Activated CD8-positive, alpha-beta memory T cell treated with anti-CD3 and anti-CD28 coated beads, Interleukin-2, amount 50 U/mL, for 48 hours (primary cell): ENCODE measurements around the gene CX3CR1.

ENCODE experiments used
- DNase-seq: peaks from one replicate; pipeline ENCODE4 v3.0.0-alpha.2; 2020

CX3CR1 gene

DNA sequence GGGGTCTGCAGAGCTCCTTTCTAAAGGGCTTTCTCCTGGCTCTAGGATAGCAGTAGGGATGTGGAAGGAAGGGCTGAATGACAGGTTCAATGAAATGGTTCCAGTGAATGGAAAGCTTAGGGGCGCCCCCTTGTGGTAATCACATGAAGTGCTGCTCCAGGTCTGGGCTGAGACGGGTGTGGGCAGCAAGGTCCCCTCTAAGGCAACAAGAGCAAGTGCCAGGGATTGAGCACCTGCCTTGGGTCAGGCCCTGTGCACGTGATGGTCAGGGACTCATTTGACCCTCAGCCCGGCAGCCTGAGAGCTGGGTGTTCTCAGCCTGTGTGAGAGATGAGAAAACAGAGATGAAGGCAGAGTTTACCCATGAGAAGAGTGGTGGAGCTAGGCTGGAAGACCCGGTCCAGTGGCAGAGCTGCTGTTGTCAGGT is 12.1 kb upstream of the CX3CR1 start:
- DNase-seq: peak; percentile 92

DNA sequence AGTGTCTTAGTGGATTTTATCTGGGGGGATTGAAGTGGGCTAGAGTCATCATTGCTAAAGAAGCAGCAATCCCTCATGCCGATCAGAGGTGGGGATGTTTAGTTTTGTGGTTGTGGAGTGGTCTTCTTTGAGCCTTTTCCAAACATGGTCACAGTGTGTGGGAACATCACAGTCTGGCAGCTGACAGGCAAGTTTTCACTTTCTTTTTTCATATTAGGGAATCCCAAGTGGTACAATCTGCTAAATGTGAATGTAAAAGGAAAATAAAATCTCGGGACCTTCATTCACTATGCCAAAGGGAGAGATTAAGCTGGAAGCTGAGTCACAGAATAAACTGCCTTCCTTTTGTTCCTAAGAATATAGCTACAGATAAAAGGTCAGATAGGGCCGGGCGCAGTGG is 10.4 kb upstream of the CX3CR1 start:
- no peak for DNase-seq

DNA sequence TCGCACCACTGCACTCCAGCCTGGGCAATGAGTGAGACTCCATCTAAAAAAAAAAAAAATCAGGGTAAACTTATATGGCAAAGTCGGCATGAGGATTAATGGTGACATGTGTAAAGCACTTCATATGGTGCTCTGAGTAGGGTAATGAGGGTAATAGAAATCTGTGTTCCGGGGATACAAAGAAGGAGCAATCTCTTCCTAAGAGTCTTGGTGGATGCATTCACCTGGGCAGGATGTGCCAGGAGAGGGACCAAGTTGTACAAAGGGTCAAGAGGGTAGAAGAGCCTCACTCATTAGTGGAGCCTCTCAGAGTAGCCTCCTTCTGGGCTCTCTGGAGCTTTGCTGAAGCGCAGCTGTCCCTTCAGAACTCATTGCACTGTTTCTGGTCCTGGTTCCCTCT is 9.3 kb upstream of the CX3CR1 start:
- DNase-seq: no peak

DNA sequence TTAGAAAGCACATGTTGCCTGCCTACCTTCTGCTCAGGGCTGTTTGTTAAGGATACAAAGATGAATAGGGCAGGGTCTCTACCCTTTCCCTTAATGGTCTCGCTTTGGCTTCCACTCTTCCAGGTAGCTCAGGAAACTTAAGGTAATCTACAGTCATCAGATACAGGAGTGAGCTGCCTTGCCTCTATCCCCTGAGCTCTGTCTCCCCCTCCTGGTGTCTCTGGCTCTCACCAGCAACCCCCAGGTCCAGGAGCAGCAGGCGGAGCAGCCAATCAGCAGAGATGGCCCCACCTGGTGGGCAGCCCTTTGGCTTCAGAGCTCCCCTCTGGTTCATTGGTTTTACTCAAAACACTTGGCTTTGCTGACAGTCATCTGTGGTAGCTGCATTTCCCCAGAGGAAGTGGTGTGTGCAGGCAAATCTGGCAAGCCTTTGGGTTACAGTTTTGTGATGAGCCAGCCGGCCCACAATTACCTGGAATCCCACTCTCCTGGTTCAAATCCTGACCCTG is 8.5 kb upstream of the CX3CR1 start:
- peak; percentile 86 for DNase-seq

DNA sequence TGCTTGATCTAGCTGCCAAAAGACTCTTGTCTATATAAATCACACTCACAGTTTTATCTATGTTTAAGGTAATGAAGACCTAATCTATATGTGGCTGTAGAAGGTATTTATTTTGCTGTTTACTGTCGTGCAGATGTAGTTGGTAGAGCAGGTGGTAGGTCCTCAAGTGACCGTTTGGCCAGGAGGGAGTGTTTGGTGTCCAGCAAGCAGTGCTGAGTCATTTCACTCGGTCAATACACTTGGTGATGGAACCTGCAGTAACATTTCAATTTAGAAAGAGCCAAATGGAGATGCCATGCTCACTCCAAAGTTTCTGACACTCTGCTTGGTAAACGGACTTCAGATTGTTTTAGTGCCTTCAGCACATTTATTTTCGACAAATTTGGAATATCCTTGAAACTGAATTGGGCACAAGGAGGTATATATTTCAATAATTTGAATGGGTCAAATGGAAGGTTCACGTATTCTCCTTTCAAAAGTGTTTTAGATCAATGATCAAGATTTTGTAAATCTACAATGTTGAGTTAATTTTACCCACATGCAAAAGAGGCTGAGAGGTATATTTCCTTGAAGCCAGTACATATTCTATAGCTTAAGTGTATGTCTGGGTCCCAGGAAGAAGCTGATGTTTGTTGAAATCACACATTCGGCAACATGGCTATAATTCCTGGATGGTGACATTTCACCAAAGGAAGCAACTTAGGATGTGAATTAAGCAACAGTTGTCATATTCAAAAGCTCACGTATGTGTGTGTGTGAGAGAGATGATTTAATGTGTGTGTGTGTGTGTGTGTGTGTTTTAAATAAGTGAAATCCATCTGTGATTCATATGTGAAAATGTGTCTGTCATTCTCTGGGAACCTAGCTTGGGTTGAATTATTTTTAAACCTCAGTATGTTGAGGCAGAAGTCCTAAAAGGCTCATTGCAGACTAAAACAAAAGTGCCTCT is 7.7 kb upstream of the CX3CR1 start:
- DNase-seq: no peak

DNA sequence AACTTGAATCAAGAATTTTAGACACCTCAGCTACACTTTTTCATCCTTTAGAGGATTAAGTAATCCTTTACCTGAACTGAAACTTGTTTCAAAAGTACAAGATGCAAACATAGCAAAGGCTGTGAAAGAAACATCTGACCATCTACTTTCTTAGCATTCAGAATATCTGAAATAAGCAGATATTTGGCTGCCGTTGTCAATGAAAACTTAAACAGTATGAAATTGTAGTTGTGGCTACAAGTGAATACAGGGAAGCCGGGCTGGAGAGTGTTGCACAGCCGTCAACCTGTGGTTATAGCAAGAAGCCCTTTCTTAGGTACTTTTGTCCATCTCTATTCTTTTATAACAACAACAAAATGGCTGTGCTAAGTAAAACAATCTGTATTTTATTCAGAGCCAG is 6.9 kb upstream of the CX3CR1 start:
- no peak for DNase-seq

DNA sequence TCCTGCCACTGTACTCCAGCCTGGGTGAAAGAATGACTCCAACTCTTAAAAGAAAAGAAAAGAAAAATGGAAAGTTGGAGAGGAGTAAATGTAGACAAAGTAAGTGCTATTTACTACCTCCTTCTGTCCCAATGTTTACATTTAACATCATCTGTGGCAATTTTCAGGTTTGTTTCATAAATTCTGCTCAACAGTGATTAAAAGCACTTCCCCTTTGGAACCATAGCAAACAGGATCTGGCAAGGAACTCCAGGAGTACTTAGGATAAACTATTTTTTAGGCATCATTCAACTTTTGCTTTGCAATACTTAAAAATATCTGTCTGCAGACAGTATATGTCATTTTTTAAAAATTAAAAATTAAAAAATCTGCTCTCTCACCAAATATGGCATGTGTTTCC is 5.5 kb upstream of the CX3CR1 start:
- DNase-seq: no peak

DNA sequence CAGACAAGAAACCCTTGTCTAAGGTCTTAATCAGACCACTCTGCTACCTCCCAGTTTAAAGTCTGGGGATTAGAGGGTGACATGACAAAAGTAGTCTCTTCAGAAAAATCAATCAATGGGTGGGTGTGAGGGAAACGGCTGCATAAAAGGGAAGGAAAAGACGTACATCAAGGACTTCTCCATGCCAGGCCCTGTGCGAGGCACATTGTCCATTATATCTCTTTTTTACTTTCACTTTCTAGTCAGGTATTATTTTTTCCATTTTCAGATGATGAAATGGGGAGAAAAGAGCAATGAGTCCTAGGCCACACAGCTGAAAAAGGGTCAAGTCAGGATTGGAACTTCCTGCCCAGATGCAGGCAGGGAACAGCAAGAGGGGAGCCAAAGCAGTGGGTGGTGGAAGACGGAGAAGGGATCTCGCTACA is 4.6 kb upstream of the CX3CR1 start:
- no peak for DNase-seq

DNA sequence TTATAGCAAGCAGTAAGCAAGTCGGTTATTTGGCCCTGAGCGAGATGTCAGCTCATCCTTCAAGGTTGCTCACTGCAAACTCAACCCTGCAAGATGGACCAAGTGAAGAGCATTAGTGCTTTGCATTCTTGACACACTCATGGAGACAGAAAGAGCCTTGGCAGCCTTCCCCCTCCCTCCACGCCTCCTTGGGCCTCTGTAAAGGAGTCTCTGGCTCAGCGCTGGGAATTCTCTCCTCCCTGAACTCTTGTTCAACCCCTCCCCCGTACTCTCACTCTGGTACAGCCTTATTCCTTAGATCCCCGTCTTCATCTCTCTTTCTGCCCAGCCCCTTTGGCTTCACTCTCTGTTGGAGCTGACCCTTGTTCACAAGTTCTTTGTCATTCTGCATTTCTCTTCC is 2.2 kb upstream of the CX3CR1 start:
- DNase-seq: no peak

DNA sequence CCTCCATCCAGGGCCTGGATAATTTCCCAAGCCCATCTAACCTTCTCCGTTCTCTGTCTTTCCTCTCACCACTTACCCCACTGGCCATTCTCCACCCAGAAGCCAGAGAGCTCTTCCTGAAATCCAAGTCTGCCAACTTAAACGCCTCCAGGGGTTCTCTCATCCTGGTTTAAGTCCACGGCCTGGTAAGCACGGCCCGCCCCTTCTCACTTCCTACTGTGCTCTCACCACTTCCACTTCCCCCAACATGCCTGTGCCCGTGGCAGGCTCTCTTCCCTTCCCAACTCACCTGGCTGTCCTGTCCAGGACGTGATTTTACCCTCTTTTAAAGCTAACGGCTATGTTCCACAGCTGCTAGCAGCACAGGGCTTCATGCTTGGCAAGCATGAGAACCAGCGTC is 1.7 kb upstream of the CX3CR1 start:
- DNase-seq: no peak

DNA sequence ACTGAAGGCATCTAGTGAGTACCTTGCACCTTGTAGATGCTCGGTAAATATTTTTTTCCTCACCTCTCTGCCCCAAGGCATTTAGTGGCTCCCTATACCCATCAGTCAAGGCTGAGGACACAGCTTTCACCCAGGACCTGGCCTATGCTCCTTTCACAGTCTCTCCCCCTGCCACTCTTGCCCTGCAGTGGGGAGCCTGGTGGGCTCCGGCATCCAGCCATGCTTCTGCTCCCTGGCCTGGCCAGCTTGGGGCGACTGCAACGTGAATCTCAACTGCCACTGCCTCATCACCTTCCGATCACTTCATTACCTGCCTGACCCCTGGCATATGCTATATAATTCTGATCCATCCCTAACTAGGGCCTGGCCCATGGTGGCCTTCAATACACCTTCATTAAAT is 735 bp upstream of the CX3CR1 start:
- no peak for DNase-seq

DNA sequence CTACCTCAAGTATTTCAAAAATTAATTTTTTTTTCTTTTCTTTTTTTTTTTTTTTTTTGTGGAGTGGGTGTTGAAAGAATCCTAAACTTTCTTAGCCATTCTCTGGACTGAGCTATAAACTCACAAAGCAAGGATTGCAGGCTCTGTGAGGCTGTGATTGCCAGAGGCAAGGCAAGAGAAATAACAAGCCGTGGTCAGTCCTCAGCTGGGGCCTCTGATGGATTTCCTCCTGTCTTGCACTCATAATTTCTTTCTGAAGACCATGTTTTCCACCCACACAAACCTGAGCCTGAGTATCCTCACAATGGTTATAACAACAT is 1.3 kb downstream of the CX3CR1 start:
- DNase-seq: no peak

DNA sequence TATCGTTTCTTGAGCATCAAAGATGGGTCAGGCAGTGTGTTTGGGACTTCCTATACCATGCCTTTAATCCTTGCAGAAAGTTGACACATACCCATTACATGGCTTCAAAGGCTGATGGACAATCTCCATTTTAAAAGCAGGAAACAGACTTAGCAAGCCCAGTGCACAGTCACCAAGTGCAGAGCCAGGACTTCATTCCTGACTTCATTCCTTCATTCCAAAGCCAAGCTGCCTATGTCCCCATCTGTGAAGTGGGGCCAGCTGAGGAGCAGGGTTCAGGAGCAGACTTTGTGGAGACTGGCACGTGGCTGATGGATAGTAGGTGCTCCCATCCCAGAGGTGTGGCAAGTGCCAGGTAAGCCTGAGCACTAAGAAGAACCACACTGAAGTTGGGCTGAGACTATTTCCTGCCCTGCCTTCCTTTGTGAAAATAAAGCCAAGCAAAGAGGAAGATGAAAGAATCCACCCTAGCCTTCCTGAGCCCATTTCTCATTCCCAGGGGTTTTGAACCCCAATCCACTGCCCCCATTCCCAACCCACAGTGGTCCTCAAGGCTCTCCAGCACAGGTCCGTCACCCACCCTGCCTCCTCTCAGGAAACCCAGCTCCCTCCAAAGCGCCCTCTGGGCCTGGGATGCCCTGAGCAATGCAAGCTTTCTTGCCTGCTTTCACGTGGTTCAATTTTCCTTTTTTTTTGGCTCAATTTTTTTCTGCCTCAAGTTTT is 1.8 kb downstream of the CX3CR1 start:
- no peak for DNase-seq

DNA sequence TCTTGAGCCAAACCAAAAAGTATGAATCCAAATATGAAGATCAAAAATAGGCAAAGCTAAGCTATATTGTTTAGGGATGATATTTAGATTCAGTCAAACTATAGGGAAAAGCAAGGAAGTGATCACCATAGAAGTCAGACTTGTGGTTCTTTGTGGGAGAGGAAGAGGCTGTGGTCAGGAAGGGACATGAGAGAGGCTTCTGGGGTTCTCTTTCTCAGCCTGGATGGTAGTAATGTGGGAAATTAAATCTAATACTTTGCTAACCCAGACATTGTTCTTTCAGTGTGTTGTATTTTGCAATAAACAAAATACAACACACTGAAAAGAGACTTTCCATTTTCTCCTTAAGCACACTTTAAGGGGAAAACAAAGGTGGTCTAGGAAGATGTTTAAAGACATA is 3.1 kb downstream of the CX3CR1 start:
- no peak for DNase-seq

DNA sequence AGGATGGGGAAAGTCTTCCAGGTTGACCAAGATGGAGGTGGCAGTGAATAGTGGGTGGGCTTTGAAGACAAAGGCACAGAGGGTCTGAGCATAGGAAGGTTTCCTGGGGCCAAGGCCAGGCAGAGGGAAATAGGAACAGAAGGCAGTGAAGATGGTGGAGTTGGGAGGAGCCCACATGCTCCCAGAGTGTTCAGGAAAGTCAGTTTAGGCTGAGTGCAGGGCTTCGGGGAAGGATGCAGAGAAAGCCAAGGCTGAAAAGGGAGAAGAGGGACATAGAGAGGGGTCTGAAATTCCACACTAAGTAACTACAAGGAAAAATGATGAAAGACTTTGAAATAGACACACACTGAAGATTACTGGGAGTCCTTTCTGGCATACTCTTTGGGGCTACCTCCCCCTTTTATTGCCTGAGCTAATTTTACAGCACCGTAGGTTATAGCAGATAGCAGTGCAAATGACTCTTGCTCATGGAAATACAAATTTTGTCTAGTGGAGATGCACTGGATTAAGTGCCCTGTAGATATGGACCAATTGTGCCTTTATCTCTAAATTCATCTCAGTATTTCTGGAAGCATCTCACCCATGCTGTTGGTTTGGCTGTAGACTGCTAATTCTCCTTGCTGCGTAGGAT is 3.8 kb downstream of the CX3CR1 start:
- peak; percentile 13 for DNase-seq

DNA sequence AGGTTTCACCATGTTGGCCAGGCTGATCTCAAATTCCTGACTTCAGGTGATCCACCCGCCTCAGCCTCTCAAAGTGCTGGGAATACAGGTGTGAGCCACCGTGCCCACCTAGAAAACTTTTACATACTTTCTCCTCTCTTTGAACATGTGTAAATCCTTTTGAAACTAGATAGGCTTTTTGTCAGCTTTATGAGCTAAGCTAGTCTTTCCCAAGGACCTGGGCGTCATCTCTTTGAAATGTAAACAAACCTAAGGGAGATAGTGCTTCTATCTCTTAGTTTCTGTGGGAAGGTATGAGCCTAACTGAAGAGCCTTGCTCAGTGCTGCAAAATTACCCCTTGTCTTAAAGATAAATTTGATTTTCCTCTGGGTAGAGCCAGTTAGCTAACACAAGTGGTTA is 4.8 kb downstream of the CX3CR1 start:
- DNase-seq: peak; percentile 6

DNA sequence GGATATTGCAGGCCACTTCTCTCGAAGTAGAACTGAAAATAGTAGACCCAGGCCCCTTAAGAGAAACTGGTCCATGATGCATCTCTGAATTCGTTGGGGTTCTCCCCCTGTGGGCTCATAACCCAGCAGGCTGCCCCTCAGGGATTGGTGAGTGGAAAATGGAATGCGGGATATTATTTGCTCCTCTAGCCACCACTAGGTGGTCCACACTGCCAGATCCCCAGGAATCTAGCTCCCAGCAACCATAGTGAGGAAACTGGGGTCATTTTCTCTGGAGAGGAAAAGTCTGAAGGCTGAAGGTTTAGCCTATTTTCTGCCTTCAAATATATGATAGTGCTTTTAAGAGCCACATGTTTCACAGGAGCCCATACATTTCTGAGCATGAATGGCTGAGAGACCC is 6.7 kb downstream of the CX3CR1 start:
- DNase-seq: peak; percentile 29

DNA sequence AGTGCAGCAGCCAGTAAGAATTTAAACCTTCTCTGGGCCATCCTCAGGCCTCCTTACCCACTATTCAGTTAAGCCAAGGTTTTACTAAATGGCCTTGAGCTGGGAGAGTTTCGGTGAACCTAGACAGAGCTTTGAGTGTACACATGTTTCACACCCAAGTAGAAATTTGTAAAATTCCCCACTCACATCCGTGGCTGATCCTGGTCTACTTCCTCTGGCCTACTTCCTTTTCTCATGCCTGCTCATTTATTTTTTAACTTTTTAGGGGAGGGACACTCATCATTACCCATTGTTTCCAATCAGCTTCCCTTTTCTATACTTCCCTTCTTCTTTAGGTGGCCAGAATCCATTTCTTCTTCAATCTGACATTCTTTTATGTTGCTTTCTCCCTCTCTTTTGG is 7.6 kb downstream of the CX3CR1 start:
- DNase-seq: peak; percentile 2

DNA sequence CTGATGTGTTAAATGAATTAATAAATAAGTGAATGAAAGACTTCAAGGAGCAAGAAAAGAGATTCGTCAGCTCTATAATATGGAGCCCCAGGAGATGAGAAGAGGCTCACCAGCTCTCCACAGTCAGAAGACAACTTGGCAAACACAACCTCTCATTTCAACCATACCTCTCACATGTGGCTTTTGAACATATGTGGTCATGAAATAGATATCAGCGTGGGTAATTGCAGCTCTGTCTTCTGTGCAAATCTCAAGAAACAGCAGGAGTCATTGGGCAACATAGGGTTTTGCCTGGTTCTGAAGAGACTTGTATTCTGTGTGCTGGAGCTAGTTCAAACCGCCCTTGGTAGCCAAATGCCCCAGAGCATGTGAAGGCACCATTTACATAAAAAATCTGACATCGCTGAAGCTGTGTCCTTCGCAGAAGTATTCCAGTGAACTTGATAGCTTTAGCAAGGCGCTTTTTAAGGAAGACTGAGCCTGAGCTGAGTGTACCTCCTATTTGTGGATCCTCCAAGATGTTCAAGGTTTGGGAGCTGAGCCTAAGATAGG is 8.4 kb downstream of the CX3CR1 start:
- DNase-seq: peak; percentile 33

DNA sequence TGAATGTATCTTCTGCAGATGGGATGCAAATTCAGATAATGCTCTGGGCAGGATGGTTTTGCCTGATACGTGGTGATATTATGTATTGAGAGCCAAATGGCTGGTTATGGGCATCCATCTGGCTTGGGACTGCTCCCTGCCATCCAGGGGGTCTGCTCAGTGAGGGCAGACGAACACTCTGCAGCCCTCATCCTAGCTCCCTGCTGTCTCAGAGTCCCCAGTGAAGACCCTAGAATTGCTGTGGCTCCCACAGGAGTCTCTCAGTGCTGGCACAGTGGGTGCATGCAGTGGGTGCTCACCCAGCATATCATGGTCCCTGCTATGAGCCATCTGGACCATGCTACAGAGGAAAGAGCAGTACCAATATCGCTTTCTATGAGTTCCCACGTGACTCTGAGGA is 10.3 kb downstream of the CX3CR1 start:
- peak; percentile 50 for DNase-seq

DNA sequence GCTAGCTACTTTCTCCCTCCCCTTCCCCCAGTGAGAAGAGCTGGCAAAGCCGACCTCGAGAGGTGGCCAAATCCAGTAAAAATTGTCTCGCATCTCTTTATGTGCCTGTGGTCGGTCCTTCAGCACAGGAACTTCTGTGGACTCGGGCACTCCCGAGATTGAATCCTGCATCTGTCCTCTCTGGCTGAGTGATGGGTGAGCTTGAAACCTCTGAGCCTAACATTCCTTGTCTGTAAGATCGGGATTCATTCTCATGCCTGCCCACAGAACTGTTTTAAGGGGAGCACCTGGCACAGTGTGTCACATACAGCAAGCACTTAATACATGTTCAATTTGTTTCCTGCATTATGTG is 11.3 kb downstream of the CX3CR1 start:
- no peak for DNase-seq

DNA sequence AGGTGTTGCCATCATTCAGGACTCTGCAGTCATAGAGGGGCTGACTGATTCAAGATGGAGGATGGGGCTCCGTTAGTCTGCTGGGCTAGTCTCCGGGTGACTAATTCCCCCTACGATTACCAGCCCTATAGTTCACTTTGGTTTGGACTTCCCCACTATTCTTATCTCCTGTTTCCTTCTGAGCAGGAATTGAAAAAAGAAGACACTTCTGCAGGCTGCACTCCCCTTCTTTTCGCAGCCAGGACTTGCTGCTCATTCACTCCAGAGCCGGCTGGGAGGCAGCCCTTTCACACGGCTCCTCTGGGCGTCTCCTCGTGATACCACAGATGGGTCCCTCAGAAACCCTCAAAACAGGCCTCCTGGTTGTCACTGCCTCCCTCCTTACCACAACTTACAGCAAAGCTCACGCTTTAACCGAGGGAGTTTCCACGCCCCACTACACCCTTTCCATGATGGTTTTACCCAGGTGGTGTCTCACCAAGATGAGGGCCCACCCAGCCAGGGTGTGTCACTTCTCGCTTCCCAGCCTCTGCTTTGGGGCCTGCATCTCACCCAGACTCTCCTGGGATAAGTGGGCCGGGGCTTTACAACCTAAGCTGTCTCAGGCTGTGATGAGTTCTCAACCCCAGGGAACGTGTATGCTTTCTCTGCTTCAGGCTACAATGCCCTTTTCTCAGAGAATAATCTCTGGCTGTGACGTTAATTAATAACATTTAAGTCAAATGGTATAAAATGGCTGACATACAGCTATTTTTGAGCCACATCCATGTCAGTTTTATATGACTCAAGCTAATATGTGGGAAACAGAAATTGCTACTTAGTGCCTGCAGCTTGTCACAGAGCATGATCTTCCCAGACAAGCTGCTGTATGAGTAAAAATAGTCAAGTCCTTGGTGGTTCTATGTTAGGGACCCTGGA is 11.9 kb downstream of the CX3CR1 start:
- peak; percentile 84 for DNase-seq
